OCI-LY1 (cell line): ENCODE measurements around the gene UPK1B.

Experiments used
- H2AFZ ChIP-seq: fragments of 200-600 bp; sonication (generic), shearing (Covaris generic); 2 replicates; pipeline ENCODE4 v1.6.0; 2014; ENCODE audit warnings: antibody characterized with exemption, mild to moderate bottlenecking, low read length
- H3F3A ChIP-seq: fragments of 200-600 bp; sonication (generic), shearing (Covaris generic); 2 replicates; pipeline ENCODE4 v1.6.0; 2014; ENCODE audit warnings: mild to moderate bottlenecking, antibody characterized with exemption, low read length, moderate library complexity; ENCODE audit not compliant: insufficient read depth
- H3K27ac ChIP-seq: fragments of 200-600 bp; sonication (generic); 2 replicates; pipeline ENCODE4 v1.5.1; 2014; ENCODE audit warnings: low read length, mixed run types, mild to moderate bottlenecking, low read depth; ENCODE audit not compliant: poor library complexity, severe bottlenecking
- H3K27me3 ChIP-seq: fragments of 200-600 bp; sonication (generic); 2 replicates; pipeline ENCODE4 v1.6.0; 2014; ENCODE audit warnings: antibody characterized with exemption, mild to moderate bottlenecking, low read length, moderate library complexity; ENCODE audit not compliant: insufficient read depth
- H3K36me3 ChIP-seq: fragments of 200-600 bp; sonication (generic); 2 replicates; pipeline ENCODE4 v1.6.1; 2014; ENCODE audit warnings: mild to moderate bottlenecking, antibody characterized with exemption, low read length, moderate library complexity, mixed read lengths; ENCODE audit not compliant: insufficient read depth
- H3K4me1 ChIP-seq: fragments of 200-600 bp; sonication (generic); 2 replicates; pipeline ENCODE4 v1.5.1; 2014; ENCODE audit warnings: mild to moderate bottlenecking, low read length, moderate library complexity; ENCODE audit not compliant: insufficient read depth, severe bottlenecking
- H3K4me2 ChIP-seq: fragments of 200-600 bp; sonication (generic), shearing (Covaris generic); 2 replicates; pipeline ENCODE4 v1.6.1; 2014; ENCODE audit warnings: low read length
- H3K4me3 ChIP-seq: fragments of 200-600 bp; sonication (generic); 2 replicates; pipeline ENCODE4 v1.5.1; 2014; ENCODE audit warnings: low read length, low read depth, mild to moderate bottlenecking, mixed read lengths; ENCODE audit not compliant: poor library complexity, severe bottlenecking
- H3K79me2 ChIP-seq: fragments of 200-600 bp; shearing (Covaris generic); 2 replicates; pipeline ENCODE4 v1.6.1; 2016; ENCODE audit warnings: mixed run types, low read length, mixed read lengths; ENCODE audit not compliant: insufficient read depth
- H3K9ac ChIP-seq: fragments of 200-600 bp; sonication (generic), shearing (Covaris generic); 2 replicates; pipeline ENCODE4 v1.6.1; 2014; ENCODE audit warnings: mild to moderate bottlenecking, low read length, mixed read lengths
- H3K9me2 ChIP-seq: fragments of 200-600 bp; sonication (generic), shearing (Covaris generic); 2 replicates; pipeline ENCODE4 v1.6.1; 2014; ENCODE audit warnings: low read depth, mild to moderate bottlenecking, low read length, mixed read lengths
- H3K9me3 ChIP-seq: fragments of 200-600 bp; shearing (Covaris generic); 2 replicates; pipeline ENCODE4 v1.6.1; 2014; ENCODE audit warnings: low read length, mixed read lengths
- H4K20me1 ChIP-seq: fragments of 200-600 bp; sonication (generic), shearing (Covaris generic); 2 replicates; pipeline ENCODE4 v1.6.0; 2016; ENCODE audit warnings: mild to moderate bottlenecking, low read length; ENCODE audit not compliant: insufficient read depth
- EZH2 ChIP-seq: fragments of 200-600 bp; sonication (generic), shearing (Covaris generic); IDR thresholded peaks from 2 replicates; pipeline ENCODE4 v1.8.0; 2017; ENCODE audit warnings: borderline replicate concordance, mixed run types, mild to moderate bottlenecking, antibody characterized with exemption, low read length, moderate library complexity, mixed read lengths
- TF ChIP-seq, protein P1 (sequence below): fragments of 200-600 bp; sonication (generic), shearing (Covaris generic); IDR thresholded peaks from 2 replicates; pipeline ENCODE4 v1.5.1; 2017; ENCODE audit warnings: mild to moderate bottlenecking, antibody characterized with exemption, low read length, moderate library complexity, mixed read lengths

UPK1B gene

DNA sequence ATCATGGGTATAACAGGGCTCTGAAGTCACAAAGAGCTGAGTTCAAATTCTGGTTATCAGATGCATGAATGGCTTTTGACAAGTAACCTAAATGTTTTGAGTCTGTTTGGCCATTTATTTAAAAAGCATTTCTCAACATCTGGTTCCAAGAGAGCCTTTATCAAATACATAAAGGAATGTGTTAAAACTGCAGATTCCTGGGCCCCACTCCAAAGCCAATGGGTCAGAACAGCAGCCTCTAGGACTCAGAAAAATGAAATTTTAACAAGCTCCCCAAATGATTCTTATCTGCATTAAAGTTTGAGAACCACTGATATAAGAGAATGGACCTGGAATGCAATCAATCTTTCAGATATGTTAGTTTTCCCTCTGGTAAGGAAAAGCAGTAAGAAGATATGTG lies 63.9 kb downstream of the UPK1B start:
- TF ChIP-seq, protein P1, sequence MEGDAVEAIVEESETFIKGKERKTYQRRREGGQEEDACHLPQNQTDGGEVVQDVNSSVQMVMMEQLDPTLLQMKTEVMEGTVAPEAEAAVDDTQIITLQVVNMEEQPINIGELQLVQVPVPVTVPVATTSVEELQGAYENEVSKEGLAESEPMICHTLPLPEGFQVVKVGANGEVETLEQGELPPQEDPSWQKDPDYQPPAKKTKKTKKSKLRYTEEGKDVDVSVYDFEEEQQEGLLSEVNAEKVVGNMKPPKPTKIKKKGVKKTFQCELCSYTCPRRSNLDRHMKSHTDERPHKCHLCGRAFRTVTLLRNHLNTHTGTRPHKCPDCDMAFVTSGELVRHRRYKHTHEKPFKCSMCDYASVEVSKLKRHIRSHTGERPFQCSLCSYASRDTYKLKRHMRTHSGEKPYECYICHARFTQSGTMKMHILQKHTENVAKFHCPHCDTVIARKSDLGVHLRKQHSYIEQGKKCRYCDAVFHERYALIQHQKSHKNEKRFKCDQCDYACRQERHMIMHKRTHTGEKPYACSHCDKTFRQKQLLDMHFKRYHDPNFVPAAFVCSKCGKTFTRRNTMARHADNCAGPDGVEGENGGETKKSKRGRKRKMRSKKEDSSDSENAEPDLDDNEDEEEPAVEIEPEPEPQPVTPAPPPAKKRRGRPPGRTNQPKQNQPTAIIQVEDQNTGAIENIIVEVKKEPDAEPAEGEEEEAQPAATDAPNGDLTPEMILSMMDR = no peak
- TF ChIP-seq EZH2 = no peak
- Histone ChIP-seq H3K9me2 (no peaks in the 10 kb centered on the region), H3K9me3 (no peaks in the 10 kb centered on the region), H2AFZ (no peak overlapping the region), H3K9ac (no peak overlapping the region), H3K4me2 (no peak overlapping the region), H3K4me3 (no peak overlapping the region), H3K79me2 (peaks cover 11% of the 10 kb centered on the region), H3K36me3 (peaks cover 30% of the 10 kb centered on the region), H3K27ac (no peak overlapping the region), H3K4me1 (peaks cover 19% of the 10 kb centered on the region), H4K20me1 (no peaks in the 10 kb centered on the region), H3F3A (no peaks in the 10 kb centered on the region), H3K27me3 (no peaks in the 10 kb centered on the region)

DNA sequence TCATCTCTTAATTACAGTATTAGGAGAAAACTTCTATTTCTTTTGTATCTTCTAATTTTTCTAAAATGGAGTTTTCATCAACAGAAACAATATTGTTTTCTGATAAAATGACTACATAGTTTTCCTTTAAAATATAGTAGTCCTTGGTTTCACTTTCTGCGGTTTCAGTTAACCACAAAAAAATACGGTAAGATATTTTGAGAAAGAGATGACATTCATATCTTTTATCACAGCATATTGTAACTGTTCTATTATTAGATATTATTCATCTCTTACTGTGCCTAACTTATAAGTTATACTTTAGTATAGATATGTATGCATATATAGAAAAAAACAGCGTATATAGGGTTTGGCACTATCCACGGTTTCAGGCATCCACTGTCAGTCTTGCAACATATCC lies 65.0 kb downstream of the UPK1B start:
- Histone ChIP-seq H3K4me2 (no peak overlapping the region), H3K9me2 (no peaks in the 10 kb centered on the region), H3K79me2 (peaks cover 11% of the 10 kb centered on the region), H3K27ac (no peak overlapping the region), H3K9me3 (no peaks in the 10 kb centered on the region), H3K27me3 (no peaks in the 10 kb centered on the region), H3F3A (no peaks in the 10 kb centered on the region), H3K4me3 (no peak overlapping the region), H3K9ac (no peak overlapping the region), H3K36me3 (peaks cover 23% of the 10 kb centered on the region), H4K20me1 (no peaks in the 10 kb centered on the region), H3K4me1 (peaks cover 19% of the 10 kb centered on the region), H2AFZ (no peak overlapping the region)
- TF ChIP-seq EZH2 = no peak
- TF ChIP-seq, protein P1 = no peak

DNA sequence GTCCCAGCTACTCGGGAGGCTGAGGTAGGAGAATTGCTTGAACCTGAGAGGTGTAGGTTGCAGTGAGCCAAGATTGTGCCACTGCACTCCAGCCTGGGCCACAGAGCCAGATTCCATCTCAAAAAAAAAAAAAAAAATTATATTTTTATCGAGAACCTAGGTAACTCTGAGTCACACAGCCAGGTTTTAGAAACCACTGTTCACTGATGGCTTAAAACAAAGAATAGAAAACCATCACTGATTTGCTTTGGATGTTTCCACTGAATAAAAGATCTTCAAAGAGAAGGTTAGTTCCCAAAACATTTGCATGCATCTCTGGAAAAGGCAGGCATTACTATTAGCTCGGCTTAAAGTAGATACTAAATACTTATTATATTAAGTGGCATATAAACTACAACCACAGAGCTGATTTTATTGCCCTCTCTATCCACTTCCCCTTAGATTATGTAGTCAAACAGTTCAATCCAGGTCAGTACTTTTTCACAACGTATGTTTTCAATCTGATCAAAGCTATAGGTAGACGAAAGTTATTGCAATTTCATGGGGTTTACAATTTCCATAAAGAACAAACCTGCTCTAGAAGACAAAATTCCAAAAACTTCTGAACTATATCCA lies 65.9 kb downstream of the UPK1B start:
- Histone ChIP-seq H3K9me3 (no peaks in the 10 kb centered on the region), H3K9ac (peak overlapping the region; percentile 72), H3K27ac (no peak overlapping the region), H3K4me1 (peaks cover 19% of the 10 kb centered on the region), H3K4me2 (peak overlapping the region; percentile 86), H3F3A (no peaks in the 10 kb centered on the region), H3K4me3 (peak overlapping the region; percentile 84), H2AFZ (no peak overlapping the region), H3K27me3 (no peaks in the 10 kb centered on the region), H3K9me2 (no peaks in the 10 kb centered on the region), H4K20me1 (no peaks in the 10 kb centered on the region), H3K79me2 (peaks cover 11% of the 10 kb centered on the region), H3K36me3 (peaks cover 17% of the 10 kb centered on the region)
- TF ChIP-seq EZH2 = no peak
- TF ChIP-seq, protein P1 = no peak
